ENCODE results near the gene HACD3. TPM values are rescaled to one million over a fixed set of nuclear protein-coding genes. Genes with fewer than 3 reads are reported as not detected.

Gene HACD3
- total RNA-seq, 1 experiment from 2014 or later = 157 TPM

- POLR2A ChIA-PET (ENCODE audit: low non-redundant PET) = interaction anchor here (1.5 kb wide), 1 partner anchor 162 kb away, joined by 4 read pairs; no protein-coding TSS in a partner anchor
- intact Hi-C loops (cut with micrococcal nuclease; ENCODE audit: unreplicated experiment) = no loop called here
- Histone ChIP-seq H3K36me3 (ENCODE audit: insufficient read depth, low read length, poor library complexity, severe bottlenecking) (peaks cover 57% of the 10 kb centered on the region), H3K27ac (ENCODE audit: low read depth, low read length, poor library complexity, severe bottlenecking) (peak overlapping the region; percentile 43), H3K9me3 (ENCODE audit: low read depth, low read length, poor library complexity, severe bottlenecking) (no peaks in the 10 kb centered on the region), H3K4me3 (ENCODE audit: low read depth, low read length, poor library complexity, severe bottlenecking) (no peak overlapping the region), H3K27me3 (replicated peaks; ENCODE audit: insufficient read depth, low read depth, low read length, poor library complexity) (no peaks in the 10 kb centered on the region), H3K4me1 (ENCODE audit: insufficient read depth, low read length, poor library complexity, severe bottlenecking) (peaks cover 16% of the 10 kb centered on the region)
- BruUV-seq (replicated peaks) = TSS peak; percentile 72
- CTCF ChIA-PET = interaction anchor here (0.8 kb wide), 1 partner anchor 62 kb away, joined by 3 read pairs; no protein-coding TSS in a partner anchor
- TF ChIP-seq CTCF (conservative IDR thresholded peaks at IDR 0.05; ENCODE audit: low read depth, low read length) (no peak), EZH2 (IDR thresholded peaks at IDR 0.05; ENCODE audit: borderline replicate concordance, low read depth, low read length, poor library complexity, severe bottlenecking) (no peak)
- peak; percentile 73 for DNase-seq (ENCODE audit: low spot score)
Observed at GRCh38 chr15:65578904-65579728, 48.9 kb downstream of the HACD3 start.

- no TSS peak for BruUV-seq (replicated peaks)
- no peak for DNase-seq (ENCODE audit: low spot score)
- ChIA-PET POLR2A (ENCODE audit: low non-redundant PET) (interaction anchor here (1.5 kb wide), 1 partner anchor 163 kb away, joined by 4 read pairs; no protein-coding TSS in a partner anchor), CTCF (no interaction called here)
- intact Hi-C loops (cut with micrococcal nuclease; ENCODE audit: unreplicated experiment) = no loop called here
- Histone ChIP-seq H3K36me3 (ENCODE audit: insufficient read depth, low read length, poor library complexity, severe bottlenecking) (peaks cover 57% of the 10 kb centered on the region), H3K9me3 (ENCODE audit: low read depth, low read length, poor library complexity, severe bottlenecking) (no peaks in the 10 kb centered on the region), H3K4me1 (ENCODE audit: insufficient read depth, low read length, poor library complexity, severe bottlenecking) (peaks cover 16% of the 10 kb centered on the region), H3K4me3 (ENCODE audit: low read depth, low read length, poor library complexity, severe bottlenecking) (no peak overlapping the region), H3K27ac (ENCODE audit: low read depth, low read length, poor library complexity, severe bottlenecking) (no peak overlapping the region), H3K27me3 (replicated peaks; ENCODE audit: insufficient read depth, low read depth, low read length, poor library complexity) (no peaks in the 10 kb centered on the region)
- no peak for TF ChIP-seq EZH2 (IDR thresholded peaks at IDR 0.05; ENCODE audit: borderline replicate concordance, low read depth, low read length, poor library complexity, severe bottlenecking)
- no peak for TF ChIP-seq CTCF (conservative IDR thresholded peaks at IDR 0.05; ENCODE audit: low read depth, low read length)
Observed at GRCh38 chr15:65579762-65580161, 49.5 kb downstream of the HACD3 start.

- intact Hi-C loops (cut with micrococcal nuclease; ENCODE audit: unreplicated experiment) = no loop called here
- H3K4me1 ChIP-seq (ENCODE audit: insufficient read depth, low read length, poor library complexity, severe bottlenecking) = peaks cover 16% of the 10 kb centered on the region
- H3K9me3 ChIP-seq (ENCODE audit: low read depth, low read length, poor library complexity, severe bottlenecking) = no peaks in the 10 kb centered on the region
- H3K4me3 ChIP-seq (ENCODE audit: low read depth, low read length, poor library complexity, severe bottlenecking) = no peak overlapping the region
- DNase-seq (ENCODE audit: low spot score) = peak; percentile 48
- no TSS peak for BruUV-seq (replicated peaks)
- peaks cover 55% of the 10 kb centered on the region for H3K36me3 ChIP-seq (ENCODE audit: insufficient read depth, low read length, poor library complexity, severe bottlenecking)
- ChIA-PET CTCF (no interaction called here), POLR2A (ENCODE audit: low non-redundant PET) (no interaction called here)
- TF ChIP-seq CTCF (conservative IDR thresholded peaks at IDR 0.05; ENCODE audit: low read depth, low read length) = no peak
- no peak for TF ChIP-seq EZH2 (IDR thresholded peaks at IDR 0.05; ENCODE audit: borderline replicate concordance, low read depth, low read length, poor library complexity, severe bottlenecking)
- H3K27ac ChIP-seq (ENCODE audit: low read depth, low read length, poor library complexity, severe bottlenecking) = no peak overlapping the region
- H3K27me3 ChIP-seq (replicated peaks; ENCODE audit: insufficient read depth, low read depth, low read length, poor library complexity) = no peaks in the 10 kb centered on the region
Observed at GRCh38 chr15:65580287-65580686, 50.0 kb downstream of the HACD3 start.
